HG02763 (cell line): ENCODE measurements around the gene RGL1.
A peak's percentile ranks its signal among the peaks of the same experiment; 100 is the strongest.

ENCODE experiments used
- ATAC-seq: cut with Tn5 transposase; IDR thresholded peaks from one replicate; pipeline ENCODE4 v1.9.1; 2021; ENCODE audit warnings: mild to moderate bottlenecking, moderate library complexity; ENCODE audit not compliant: unreplicated experiment

The RGL1 gene

DNA sequence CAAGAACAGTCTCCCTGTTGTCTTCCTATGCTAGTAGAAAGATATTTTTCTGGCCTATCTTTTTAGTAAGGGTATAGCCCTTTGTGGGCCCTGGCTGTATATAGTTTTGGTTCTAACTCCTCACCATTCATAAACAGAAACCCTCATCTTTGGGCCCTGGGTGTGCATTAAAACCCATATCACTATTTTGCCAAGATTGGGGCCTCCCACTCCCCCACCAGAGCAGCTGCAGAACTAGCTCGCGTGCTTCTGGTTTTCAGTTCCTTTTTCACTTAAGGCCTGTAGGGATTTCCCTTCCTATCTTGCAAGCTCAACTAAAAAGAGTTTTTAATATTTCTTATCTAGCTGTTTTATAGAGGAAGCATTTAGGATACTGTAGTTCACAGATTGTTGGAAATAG lies 106.4 kb downstream of the RGL1 start:
- peak; percentile 72 for ATAC-seq

DNA sequence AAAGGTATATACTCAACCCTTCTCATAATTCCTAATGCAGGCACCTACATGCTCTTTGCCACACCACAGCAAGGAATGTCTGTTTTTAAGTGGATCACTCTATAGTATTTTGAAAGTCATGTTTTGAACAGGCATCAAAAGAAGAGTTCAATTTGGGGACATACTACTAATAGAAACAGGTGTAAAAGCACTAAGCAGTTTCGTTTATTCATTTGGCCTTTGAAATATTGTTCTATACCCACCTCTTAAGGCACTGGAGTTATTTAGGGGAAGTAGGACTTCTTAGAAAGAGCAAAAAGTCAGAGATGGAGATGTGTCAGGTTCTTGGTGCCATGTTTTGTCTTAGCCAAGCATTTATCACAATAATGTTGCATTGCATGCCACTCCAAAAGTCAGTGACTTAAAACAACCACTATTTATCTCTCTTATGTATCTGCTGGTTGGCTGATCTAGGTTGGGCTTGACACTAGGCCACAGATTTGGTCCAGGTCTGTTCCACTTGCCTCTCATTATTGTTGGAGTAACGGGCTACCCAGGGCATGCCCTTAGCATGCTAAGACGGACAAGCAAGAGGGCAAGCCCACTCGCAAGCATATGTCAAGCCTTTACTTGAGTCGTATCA lies 107.5 kb downstream of the RGL1 start:
- peak; percentile 48 for ATAC-seq

DNA sequence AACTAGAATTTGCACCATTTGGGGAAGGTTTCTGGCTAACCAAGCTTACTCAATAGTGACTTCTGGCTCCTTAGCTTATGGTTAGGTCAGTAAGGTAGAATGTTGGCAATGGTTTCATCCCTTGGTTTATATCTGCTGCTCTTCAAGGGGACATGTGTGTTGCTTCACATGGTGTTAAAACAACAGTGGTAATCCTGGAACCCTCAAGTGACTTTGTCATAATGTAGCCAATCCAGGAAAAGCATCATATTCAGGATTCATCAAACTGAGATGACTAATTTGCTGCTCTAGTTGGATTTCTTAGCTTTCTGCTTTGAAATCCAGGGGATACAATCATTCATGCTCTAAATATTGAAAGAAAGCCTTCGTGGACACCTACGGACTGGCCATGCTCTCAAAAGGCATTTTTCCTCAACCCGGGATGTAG lies 108.7 kb downstream of the RGL1 start:
- ATAC-seq: no peak

DNA sequence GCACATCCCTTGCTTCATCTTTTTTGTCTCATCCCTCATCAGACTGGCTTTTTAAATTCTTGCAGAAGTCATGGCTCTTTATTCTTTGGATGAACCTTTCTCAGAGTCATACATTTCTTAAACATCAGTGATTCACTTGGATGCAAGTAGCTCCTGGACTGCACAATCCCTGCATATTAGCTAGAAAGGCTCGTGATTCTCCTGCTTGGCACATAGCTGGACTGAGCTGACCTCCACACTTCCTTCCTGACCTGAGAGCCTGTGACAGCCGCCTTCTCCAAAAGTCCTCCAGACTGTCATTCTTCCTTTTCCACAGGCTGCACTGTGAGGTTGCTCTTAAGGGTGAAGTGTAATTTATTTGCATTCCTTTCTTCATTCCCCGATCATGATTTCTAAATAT lies 109.4 kb downstream of the RGL1 start:
- ATAC-seq: no peak

DNA sequence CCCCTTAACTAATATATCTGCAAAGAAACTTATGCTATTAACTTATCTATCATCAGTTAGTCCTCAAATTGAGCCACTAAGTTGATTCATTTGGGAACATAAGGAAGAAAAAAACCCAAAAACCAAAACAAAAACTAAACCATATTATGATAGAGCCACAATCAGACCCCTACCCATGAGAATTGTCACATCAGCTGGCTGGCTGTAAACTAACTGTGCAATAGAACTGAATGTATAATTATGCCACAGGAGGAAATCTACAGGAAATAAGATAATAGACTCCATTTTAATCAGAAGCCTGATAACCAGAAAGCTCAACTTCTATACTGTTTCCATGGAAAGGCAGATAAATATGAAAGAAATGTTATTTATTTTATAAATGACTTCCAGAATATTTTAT lies 110.0 kb downstream of the RGL1 start:
- ATAC-seq: no peak

DNA sequence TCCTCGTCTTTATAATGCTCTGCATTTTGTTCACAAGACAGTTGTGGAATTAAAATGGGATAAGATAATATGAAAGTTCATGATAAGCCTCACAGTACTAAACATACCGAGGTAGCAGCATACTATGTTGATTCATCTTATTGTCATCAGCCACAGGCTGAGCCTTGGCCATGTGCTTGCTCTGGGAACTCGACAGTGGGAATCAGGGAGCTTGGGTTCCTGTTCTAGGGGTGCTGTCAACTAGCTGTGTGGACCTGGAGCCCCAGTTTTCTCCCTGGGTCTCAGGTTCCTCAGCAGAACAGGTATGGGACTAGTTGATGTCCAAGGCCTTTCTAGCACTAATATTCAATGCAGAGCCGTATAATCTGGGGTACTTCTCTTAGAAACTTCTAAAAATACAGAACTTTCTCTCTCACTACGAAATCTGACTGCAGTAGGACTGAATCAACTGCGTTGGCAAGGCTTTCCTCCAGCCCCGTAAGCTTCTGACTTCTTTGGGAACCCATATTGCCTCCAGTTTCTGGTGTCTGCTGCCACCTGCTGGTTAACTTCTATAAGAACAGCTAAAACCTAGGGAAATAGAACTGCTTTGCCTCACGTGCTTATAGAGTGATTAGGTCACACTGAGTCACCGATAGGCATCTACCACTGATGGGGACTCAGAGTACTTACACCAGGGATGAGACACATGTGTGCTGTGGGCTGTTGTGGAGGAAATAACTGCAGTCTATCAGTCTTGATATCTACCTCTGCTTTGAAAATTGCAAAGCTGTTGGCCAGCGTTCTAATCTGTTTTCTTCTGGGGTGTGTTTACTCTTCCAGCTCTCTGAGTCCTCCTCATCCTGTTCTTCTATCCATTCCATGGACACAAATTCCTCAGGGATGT lies 110.9 kb downstream of the RGL1 start:
- peak; percentile 29 for ATAC-seq

DNA sequence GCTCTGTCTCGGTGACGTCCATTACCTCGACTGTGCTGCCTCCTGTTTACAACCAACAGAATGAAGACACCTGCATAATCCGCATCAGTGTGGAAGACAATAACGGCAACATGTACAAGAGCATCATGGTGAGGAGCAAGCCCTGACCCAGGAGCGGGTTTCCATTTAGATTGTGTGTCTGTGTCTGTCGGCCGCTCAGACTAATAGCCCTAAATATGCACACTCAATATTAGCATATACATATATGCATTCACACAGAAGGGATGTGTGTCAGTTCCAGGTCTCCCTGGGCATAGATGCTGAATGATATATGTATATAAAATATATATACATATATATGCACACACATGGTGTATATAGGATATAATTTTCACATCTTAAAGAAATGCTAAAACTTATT lies 111.7 kb downstream of the RGL1 start:
- ATAC-seq: no peak

DNA sequence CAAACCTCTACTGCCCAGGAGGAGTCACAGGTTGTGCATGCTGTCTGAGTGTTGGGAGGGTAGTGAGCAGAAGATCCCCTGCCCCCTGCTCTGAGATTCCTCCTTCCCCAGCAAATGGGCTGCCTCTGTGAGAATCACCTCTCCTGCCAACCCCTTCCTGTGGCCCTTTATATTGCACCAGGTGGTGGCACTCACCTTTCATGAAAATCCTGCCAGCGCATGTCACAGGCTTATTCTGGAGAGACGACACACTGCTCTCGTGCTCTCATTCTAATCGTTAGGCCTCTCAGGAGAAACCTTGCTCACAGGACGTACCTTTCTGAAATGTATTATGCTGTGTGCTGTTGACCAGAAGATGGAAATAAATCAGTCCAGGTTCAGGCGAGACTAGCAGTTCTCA lies 113.7 kb downstream of the RGL1 start:
- ATAC-seq: no peak

DNA sequence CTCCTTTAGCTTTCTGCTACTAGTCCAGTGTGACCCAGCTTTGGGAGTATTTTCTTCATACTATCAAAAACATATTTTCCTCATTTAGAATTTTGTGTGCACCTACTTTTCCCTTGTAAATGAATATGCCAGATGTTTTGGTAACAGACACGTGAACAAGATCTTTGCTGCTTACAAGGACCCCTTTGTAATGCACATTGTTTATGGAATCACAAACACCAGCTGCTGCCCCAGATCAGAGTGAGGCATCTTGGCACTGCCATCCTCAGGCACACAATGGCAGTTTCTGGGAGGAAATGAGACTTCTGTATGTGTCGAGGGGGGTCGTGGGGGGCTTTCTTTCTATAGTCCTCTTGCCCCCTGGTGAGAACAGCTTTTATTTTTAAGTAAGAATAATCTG lies 115.7 kb downstream of the RGL1 start:
- no peak for ATAC-seq

DNA sequence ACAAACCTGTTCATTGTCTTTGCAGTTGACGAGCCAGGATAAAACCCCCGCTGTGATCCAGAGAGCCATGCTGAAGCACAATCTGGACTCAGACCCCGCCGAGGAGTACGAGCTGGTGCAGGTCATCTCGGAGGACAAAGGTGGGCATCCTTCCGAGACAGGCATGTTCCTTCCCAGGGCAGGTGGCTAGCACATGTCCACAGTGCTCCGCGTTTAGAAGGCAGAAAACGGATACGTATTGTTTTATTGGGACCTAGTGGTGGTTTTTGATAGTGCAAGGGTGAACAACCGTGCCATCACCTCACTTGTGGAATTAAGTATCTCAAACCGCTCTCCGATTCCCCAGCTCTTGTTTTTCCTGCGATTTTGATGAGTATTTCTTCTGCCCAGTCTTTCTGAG lies 117.3 kb downstream of the RGL1 start:
- no peak for ATAC-seq

DNA sequence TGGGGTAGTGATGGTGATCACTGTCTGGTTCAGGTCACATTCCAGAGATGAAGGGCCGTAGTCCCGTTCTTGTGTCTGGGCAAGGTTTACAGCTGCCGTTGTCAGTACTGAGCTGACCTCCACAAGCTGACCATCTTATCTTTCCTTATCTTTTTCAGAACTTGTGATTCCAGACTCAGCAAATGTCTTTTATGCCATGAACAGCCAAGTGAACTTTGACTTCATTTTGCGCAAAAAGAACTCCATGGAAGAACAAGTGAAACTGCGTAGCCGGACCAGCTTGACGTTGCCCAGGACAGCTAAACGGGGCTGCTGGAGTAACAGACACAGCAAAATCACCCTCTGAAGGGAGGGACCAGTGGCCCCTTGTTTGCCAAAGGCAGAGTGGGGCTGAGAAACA lies 121.0 kb downstream of the RGL1 start:
- ATAC-seq: no peak

DNA sequence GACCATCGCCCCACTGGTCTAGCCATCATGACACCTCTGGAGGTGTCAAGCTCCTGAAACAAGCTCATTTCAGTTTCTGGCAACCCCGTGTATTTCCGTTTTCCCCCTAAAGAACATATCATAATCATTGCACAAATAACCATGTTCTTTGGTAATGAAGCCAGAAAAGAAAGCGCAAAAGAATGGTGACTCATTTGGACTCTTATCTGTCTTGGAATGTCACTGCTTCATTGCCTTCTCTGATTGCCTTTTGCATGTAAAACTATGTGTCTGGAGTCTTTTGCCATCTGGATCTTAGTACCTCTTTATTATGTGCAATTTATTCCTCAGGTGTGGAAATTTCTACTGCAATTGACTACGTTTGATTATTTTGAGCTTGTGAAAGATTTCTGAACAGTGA lies 122.1 kb downstream of the RGL1 start:
- no peak for ATAC-seq

DNA sequence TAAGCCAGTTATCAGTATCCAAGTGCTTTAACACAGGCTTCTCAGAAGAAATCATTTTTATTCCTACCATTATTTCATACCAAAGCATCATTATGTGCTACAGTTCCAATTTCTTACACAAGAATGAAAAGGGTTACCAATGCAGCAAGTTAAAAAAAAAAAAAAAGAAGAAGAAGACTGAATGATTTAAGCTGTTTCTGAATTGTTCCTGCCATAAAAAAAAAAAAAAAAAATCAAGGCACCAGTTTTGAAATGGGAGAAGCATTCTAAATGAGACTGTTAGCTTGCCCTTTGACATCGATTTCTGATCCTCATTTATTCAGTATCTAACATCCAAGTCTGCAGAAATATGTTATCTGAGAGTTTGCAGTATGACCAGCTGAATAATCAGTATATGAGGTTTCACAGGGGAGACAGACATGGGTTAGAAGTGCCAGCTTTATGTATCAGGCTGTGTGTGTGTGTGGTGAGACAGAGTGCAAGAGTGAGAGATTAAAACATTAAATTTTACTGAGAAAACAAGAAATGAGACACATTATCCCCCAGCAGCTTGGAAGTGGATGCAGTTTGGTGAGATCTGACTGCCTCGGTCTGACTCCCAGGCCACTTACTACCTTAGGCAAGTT lies 126.8 kb downstream of the RGL1 start:
- no peak for ATAC-seq

DNA sequence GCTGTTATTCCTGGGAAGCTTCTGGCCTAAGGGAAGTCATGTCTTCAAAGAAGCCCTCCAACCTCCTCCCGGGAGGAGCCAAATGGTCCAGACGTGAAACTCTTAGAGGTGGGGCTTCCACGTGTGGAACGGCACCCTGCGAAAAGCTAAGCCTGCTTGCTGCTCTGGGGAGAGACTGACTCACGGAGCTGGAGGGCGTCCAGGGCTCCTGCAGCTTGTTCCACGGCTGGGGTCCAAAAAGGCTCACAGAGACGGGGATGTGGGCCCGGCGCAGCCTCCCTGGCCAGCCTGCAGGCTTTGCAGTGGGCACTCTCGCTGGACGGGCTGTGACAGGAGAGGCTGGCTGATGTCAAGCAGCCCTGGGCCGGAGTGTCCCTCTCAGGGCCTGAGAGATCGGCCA lies 127.5 kb downstream of the RGL1 start:
- ATAC-seq: no peak

DNA sequence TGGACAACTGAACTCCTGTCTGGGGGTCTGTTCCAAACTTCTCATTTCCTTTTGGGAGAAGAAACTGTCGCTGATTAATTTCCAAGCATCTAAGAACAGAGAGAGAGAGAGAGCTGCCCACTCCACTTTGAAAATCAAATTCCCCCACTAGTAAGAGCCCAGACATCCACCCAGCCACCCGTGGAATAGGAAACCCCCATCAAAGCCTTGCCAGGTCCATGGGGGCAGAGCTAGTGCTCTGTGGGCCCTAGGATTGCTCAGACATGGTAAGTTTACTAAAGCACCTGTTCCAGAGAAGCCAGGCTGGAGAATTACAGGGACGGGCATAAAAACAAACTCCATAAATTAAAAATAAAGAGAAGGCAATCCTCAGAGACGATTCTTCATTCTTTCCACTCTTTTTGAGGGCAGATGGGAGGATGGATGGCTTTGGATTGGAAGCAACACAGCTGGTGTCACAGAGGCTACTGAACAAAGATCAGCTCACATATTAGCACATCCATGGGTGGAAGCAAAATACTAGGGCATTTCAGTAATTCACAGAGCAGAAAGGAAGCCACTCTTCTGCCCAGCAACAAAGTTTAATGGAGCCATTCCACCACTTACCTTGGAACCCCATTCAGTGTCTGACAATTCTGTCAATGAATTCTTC lies 128.7 kb downstream of the RGL1 start:
- no peak for ATAC-seq

DNA sequence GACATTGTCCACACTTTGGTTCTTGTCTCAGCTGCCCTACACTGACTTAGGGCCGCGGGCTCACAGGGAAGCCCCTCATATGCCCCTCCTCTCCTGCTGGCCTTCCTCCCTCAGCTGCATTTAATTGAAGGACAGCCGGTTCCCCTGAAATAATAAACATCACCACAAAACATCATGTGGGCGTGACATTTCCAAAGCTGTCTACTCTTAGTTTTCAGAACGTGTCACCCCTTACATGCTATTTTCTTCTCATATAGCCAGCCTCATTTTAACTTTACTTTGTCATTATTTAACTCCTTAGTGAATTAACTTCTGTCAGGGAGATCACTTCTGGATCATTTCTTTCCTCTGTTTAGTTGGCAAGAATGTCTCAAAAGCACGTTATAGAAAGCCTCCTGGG lies 129.4 kb downstream of the RGL1 start:
- no peak for ATAC-seq

DNA sequence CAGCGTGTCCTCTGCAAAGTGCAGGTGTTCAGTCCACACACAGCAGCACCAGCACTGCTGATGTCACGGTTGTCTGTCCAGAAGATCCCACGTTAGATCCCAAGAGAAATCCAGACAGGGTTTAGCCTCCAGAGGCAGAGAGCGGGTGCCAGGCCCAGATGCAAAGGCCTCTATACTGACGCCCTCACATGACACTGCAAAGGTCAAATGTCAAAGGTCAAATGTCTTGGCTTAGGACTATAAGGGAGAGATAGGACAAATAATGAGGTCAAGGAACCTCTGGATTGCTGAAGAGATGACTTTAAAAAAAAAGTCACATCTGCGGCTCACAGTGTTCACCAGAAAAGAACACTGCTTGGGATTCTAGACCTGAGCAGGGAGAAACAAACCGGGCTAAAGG lies 131.1 kb downstream of the RGL1 start:
- no peak for ATAC-seq

DNA sequence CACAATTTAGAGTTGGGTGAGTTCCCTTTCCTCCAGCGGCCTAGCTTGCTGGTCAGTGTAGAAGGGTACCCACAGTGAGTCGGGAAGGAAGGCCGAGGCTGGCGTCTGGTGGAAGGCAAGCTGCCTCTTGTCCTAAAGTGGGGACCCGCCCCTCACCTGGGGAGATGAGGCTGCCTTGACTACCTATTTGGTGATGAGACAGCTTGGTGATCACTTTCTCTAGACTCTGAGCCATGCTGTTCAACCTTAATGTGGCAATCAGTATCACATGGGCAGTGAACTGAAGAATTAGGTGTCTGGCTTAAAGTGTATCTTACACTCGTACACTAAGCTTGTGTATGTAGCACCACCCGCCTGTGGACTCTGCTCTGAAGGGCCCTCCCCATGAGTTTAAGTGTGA lies 131.9 kb downstream of the RGL1 start:
- no peak for ATAC-seq

DNA sequence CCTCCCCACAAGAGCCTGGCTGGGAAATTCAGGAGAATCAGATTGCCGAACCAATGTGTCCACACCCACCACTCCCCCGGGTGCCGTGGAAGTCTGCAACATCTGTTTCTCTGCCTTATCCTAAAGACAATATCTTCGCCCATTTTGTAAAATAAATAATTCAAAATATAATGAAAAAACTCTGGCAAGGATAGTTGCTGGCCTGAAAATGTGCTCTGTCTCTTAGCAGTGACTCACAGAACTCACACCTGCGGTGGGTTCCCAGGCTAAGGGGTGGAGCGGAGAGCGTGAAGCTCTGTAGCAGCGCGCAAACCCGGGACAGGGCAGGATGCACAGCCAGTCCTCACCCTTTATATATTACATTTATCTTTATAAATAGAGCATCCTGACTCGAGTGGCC lies 132.7 kb downstream of the RGL1 start:
- no peak for ATAC-seq

DNA sequence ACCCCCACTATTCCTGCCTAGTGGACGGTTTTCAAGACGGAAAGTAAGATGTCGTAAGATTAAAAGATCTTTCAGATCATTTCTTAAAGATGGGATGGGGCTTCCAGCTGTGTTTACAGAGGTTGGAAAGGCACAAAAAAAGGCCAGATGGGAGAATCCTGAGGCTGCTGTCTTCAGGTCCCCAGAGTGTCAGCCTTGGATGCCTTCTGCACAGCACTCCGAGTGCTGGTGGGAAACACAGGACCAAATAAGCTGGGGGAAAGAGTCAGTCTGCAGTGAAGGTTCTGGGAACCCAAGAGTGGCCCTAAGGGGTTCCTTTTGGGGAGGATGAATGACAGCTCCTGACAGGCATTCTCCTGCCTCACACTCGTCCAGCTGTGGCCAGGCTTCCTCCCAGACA lies 136.1 kb downstream of the RGL1 start:
- ATAC-seq: no peak

DNA sequence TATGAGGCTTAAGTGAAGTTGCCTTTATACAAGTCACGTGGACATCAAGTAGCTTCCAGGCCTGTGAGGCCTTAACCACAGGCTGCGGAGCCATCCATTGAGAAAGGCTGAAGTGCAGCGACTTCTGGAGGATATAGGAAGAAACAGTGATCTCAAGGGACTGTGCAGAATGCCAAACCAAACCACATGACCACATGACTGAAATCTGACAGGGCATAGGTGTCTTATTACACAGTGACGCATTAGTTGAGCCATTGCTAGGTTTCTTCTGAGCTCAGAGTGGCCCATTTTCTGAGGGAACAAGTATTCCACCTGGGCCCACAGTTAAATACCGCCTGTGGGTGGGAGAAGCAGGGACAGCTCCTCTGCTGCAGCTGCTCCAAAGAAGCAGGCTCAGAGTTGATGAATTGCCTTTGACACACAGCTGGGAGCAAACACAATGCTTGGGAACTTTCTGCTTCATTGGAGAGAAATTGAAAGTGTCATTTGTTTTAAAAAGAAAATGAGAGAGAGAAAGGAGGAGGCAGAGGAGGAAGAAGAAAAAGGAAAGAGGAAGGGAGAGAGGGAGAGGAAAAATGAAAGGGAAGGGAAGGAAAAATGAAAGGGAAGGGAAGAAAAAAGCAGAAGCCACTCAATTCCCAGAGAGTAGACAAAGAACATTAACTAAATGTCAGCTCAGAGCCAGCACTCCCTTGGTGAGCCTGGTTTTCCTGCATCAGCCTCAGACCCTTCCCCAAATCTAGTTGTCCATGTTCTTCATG lies 138.2 kb downstream of the RGL1 start:
- peak; percentile 65 for ATAC-seq
